NCI-H526 treated with DMSO at 0.1 percent for 48 hours (cell line): ENCODE data around the gene SETD6.

ENCODE experiments used
- DNase-seq: peaks from one replicate; lab custom pipeline; 2025; lab: John Stamatoyannopoulos, UW

SETD6 gene

DNA sequence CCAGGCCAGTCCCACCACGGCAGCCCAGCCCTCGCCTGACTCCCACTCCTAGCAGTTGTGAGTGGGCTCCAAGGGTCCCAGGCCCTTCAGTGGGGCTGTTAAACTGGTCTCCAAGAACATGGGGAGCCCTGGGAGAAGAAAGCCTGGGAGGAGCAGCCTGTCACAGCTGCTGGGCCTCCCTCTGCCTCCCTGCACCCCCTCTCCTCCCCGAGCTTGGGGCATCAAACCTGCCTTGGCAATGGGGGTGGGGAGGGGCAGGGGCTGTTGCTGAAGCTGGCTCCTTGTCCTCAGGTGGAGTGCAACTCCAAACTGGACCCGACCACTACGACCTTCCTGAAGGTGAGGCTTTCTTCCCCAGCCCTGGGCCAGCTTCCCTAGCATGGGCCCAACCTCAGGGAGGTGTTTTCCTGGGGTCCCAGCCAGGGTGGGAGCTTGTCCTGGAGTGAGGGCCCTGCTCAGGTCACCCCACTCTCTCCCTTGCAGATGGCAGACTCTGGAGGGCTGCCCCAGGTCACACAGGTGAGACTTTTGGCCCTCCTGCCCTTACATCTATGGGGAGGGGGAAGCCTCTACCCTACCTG, 6.6 kb upstream of the SETD6 start:
- no peak for DNase-seq

DNA sequence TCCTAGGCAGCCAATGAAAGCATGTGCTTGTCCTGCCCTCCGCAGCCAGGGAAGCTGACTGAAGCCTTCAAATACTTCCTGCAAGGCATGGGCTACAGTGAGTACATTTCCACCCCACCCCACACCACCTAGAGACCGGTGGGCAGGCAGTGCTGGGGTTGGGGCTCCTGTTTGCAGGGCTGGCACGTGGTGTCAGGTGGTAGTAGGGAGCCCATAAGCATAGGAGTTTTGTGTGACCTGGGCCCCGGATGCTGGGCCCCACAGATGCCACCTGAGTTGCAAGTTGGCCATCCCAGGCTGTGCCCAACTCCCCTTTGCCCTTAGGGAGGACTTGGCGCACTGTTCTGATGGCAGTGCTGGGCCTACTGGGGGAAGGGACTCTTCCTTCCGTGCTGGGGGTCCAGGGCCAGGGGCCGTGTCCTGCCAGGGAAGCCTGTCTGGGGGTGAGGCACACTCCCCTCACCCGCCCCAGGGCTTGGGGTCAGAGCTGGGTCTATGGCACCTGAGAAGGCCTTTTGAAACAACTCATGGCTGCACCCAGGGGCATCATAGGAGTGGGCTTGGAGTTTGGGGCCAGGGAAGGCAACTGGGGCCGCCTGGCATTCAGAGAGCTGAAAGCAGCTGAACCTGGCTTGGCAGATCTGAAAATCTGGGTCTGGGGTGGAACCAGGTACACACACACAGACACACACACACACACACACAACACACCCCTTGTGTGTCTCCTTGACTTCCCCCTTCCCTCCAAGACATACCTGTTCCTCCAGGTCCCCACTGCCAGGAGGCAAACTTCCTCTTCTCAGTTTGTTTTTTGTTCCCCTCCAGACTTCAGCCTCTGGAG, 5.8 kb upstream of the SETD6 start:
- no peak for DNase-seq

DNA sequence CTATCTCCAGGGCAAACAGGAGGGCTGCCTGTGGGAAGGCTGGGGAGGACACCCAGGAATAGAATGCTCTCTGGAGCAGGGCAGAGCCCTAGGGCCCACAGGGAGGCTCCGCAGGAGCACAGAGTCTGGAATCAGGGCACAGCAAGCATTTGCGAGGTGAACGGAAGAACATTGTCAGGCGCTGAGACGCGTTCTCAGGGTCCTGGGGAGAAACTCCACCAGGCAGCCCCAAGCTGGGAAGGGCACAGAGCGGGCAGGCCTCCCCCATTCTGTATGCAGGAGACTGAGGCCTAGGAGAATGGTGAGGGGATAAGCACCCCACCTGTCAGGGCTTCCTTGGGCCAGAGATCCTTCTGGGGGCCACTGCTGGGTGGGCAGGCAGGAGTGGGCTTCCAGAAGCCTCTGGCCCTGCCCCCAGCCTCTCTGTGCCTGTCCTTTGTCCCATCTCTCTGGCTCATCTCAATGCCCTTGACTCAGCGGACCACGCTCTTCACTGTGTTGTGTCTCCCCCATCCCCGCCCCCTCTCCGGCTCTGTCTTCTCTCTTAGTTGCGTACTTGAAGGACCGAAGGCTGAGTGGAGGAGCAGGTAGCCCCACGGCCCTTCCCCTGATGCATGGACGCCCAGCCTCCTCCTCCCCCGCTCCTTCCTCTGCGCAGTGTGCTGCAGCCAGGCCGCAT, 5.1 kb upstream of the SETD6 start:
- no peak for DNase-seq

DNA sequence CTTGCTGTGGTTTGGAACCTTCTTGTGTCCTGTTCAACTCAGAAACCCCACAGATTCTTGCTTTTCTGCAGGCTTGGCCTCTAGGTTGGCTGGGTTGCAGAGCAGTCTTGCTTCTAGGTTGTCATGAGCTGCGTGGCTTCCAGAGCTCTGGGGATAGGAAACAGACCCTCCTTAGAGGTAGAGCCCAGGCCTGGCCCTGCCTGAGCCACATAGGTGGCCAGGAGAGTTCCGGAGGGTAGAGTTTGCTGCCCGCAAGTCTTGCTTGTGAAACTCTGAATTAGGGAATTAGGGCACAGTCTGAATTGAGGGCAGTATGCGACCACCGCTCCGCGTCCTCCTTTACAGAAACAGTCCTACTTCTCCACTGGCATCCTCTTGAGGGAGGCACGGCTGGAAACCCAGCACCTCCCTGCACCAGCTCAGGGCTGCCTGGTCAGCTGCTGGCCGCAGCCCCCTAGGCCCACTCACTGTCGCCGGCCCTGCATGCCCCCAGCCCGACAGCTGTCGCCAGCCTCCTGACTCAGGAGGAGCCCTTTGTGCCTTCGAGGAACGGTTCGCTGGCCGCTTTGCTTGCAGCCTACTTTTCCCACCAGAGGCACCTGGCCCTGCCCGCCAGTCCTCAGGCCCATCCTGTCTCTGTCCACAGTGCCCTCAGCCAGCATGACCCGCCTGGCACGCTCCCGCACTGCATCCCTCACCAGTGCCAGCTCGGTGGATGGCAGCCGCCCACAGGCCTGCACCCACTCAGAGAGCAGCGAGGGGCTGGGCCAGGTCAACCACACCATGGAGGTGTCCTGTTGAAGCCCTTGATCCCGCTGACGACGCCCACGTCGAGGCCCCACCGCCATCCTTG, 4.3 kb upstream of the SETD6 start:
- no peak for DNase-seq

DNA sequence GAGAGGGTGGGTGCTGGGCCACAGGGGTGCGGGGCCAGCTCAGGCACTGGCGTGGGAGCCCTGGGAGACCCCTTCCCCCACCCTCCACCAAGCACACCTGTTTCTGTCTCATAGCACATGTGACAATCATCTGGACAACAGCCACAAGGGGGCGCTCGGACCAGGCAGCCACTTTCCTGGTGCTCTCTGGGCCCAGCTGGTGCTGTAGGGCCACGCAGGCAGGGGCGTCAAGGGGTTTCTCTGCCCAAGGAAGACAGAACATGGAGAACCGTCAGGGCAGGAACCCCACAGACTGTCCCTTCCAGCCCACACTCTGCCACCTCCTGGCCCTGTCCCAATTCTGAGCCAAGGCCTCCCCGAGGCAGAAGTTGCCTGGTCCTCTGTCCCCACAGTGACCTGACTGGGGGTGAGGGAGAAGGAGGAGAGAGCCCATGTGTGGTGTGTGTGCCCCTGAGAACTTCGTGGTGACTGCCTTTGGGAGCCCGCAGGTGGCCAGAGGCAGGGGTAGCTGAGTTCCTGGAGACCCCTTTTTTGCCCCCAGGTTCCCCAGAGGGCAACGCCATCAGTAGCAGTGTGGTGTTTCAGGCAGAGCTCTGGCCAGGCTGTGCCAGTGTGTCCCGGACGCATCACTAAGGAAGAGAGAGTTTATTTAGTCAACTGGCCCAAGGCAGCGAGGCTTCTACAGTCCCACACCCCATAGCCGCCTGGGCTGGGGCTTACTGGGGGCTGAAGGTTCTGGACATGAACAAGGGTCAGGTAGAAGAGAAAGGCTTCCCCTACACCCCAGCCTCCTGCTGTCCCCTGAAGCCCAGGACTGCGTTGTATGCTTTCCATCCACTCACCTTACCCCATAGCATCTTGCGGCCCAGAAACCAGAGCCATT, 3.1 kb upstream of the SETD6 start:
- DNase-seq = peak; percentile 1

DNA sequence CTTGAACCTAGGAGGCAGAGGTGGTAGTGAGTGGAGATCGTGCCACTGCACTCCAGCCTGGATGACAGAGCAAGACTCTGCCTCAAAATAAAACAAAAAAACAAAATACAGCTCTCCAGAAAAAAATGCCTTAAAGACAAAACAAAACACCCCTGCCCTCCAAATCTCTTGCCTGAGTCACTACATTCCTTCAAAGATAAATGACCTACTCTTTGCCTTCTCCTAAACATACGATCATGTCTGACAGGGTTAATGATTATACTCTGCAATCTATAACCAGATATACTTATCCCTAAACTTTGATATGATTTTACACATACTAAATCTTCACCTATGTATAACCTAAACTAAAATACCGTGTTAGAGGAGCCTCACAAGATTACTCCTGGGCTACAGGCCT, 1.4 kb upstream of the SETD6 start:
- no peak for DNase-seq

DNA sequence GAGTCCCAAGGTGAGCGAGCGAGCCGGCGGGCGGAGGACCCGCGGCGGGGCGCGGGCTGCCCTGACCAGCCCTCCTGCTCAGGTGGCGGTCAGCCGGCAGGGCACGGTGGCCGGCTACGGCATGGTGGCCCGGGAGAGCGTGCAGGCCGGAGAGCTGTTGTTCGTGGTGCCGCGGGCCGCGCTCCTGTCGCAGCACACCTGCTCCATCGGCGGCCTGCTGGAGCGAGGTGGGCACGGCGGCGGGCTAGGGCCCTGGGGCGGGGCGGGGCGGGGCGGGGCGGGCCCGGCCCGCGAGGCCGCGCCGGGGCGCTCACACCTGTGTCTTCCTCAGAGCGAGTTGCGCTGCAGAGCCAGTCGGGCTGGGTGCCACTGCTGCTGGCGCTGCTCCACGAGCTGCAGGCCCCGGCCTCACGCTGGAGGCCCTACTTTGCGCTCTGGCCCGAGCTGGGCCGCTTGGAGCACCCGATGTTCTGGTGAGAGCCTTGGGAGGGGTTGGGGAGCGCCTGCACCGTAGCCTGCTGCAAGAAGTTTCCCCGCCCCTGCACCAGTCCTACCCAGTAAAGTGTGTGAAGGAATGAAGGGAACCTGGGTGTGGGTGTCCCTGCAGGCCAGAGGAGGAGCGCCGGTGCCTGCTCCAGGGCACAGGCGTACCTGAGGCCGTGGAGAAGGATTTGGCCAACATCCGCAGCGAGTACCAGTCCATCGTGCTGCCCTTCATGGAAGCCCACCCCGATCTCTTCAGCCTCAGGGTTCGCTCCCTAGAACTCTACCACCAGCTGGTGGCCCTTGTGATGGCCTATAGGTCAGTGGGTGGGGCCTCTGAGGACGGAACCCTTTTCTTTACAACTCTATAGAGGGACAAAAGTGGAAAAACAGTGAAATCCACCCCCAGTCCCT, 802 bp downstream of the SETD6 start:
- DNase-seq = no peak

DNA sequence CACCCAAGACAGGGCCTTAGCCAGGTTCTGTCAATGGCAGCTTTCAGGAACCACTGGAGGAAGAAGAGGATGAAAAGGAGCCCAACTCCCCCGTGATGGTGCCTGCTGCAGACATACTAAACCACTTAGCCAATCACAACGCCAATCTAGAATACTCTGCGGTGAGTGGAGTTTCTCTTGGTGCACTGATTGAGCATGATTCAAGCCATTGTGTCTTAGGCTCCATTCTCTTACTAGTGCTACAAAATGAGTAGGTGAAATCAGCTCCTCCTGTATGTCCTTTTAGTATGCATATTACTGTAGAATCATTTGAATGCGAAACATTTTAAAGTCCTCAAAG, 1.4 kb downstream of the SETD6 start:
- DNase-seq = no peak

DNA sequence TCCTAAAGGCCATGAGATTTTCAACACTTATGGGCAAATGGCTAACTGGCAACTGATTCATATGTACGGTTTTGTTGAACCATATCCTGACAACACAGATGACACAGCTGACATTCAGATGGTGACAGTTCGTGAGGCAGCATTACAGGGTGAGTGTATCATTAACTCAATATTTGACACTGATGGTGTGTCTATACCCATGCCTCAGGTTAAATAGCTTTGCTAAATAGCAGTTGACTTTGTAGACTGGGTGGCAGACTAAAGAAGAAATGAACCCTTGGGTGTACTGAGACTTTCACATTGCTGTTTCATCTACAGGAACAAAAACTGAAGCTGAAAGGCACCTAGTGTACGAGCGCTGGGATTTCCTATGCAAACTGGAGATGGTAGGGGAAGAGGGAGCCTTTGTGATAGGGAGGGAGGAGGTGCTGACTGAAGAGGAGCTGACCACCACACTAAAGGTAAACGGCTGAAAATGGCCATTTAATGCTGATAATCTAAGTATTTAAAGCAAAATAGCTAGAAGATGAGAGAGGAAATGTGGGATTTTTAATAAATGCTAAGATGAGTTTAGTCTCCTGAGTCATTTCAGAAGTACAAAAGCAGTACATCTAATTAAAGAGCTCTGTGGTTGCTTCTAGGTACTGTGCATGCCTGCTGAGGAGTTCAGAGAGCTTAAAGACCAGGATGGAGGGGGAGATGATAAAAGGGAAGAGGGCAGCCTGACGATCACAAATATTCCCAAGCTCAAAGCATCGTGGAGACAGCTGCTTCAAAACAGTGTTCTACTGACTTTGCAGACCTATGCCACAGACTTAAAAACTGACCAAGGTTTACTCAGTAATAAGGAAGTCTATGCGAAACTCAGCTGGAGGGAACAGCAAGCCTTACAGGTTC, 3.0 kb downstream of the SETD6 start:
- DNase-seq = no peak

DNA sequence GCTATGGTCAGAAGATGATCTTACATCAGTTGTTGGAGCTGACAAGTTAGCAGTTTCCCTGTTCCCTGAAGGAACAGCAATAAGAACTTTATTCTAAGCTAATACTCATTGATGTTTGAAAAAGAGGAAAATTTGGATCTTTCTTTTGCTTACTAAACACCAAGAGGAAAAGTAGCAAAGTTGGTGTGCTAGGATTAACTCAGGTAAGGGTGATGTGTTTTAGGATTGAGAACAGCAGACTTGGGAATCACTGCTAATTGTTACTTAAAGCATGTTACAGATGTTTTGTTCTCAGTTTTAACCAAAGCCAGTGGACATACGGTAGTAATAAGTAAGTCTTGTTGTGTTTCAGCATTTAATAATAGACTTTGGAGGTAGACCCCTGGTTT, 3.7 kb downstream of the SETD6 start:
- DNase-seq = no peak

DNA sequence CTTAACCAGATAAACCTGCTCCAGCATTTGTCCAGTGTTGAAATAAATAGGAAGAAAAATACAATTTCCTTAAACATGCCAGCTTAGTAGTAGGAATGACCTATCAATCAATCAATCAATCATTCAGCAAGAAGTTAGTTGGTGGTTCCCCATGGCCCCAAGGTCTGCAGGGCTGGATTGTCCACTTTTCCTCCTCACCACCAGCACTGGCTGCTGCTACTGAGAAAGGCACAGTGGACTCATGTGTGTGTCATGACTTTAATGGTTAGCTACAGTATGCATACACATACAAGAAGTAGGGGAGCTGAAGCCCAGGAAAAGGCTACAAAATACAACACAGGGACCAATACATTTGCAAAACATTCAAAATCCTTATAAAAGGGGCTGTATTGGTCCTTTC, 4.4 kb downstream of the SETD6 start:
- no peak for DNase-seq

DNA sequence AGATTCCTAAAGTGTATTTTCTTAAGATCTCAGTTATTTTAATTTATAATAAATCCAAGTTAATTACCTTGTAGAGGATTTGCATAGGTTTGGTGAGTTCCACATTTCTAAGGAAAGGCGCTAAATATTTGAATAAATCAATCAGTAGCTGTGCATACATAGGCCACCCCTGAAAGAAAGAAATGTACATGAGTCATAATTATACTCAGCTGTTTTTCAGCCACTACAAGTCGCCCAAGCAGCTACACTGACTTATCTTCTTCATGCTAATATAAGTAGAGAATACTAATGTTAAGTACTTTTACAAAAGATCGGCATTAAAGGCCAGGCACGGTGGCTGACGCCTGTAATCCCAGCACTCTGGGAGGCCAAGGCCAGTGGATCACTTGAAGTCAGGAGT, 14.9 kb downstream of the SETD6 start:
- DNase-seq = no peak

DNA sequence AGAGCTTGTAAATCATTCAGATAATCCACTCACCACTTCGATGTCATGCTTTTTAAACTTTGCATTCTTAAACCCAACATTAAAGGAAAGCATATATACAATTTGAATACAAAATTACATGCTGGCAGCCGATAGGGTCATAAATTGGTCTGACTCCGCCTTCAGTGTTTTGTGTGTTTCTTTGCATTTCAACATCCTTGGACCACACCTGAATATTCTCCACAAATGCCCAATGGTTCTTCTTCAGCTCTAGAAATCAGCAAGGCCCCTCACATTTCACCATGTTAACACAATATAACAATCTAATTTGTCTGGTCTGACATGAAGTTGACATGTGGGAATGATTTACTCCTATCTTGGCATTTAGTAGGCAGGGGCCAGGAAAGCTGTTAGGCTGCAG, 17.1 kb downstream of the SETD6 start:
- DNase-seq = no peak

DNA sequence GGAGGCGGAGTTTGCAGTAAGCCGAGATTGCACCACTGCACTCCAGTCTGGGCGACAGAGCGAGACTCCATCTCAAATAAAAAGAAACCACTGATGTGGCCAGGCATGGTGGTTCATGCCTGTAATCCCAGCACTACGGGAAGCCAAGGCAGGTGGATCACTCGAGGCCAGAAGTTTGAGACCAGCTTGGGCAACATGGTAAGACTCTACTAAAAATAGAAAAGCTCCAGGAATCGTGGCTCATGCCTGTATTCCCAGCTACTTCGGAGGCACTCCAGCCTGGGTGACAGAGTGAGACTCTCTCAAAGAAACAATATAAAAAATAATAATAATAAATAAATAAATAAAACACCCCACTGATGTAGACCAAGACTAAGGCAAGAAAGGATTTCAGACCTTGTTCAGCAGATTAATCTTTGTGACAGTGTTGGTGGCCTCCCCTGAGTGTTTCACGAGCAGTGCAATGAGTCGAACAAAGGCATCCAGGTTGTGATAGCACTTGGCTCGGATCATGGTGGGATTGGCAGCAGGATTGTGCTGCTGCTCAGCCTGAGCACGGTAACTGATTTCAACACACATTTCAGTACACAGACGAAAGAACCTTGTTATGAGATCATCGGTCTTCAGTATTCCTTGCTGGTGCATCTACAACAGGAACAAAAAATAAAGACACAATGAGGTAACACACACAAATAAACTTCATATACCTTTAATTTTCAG, 18.6 kb downstream of the SETD6 start:
- no peak for DNase-seq

DNA sequence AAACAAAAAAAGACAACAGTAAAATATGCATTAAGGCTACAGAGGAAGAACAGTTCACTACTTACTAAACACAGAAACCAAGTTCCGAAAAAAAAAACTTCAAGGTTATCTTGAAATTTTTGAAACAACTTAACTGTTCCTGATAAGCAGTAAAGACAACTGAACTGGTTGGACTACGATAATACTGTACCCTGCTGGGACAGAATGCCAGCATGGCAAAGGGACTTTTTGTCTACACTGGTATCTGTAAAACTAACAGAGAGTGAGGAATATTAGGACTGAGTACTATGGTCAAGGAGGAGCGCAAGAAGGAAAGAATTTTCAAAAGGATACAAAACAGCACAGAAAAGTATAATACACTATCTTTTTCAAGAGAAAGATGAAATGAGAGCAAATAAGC, 19.8 kb downstream of the SETD6 start:
- DNase-seq = no peak

DNA sequence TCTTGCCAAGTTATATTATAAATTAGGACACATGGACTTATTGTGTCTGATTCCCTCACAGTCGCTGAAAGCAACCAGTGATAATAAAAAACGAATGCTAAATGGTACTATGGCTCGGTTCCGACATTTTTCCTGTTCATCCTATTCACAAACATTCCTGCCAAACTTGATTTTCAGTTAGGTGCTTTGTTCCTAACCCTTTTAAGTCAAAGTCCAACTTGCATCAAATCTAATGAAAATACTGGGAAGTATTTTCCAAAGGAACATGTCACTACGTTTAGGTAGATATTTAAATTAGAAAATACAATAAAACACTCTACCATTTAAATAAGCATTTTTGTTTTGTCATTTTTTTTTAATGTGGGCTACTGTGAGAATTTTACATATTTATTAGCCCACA, 21.0 kb downstream of the SETD6 start:
- DNase-seq = no peak

DNA sequence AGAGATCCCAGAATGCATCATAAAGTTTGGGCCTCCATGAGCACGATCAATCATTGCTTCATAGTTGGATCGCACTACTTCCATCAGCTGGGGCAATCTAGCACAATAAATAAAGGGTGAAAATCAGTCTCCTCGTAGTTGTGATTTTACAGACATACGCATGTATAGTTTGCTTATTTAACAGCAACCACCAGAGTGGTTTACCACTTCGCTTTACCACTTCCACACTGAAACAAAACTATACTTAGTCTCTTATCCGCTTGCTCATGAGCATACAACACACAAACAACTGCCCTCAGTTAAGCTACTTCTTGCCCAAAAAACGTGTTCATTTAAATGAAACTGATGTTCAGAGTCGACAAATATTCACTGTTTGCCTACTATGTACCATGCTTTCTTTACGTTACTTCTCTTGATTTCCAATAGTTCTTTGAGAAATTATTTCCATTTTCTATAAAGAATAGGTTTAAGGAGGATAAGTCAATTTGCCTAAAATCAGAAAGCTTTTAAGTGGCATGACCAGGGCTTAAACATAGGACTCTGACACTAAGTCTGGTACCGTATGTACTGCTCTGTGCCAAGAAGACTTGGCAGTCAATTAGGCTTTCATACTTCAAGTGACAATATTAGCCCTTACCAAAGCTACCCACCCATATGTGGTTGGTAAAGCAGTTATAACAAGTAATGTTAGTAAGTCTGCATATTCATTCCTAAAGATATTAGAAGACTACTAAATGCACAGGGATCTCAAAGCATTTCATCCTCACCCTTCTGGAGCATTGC, 22.0 kb downstream of the SETD6 start:
- no peak for DNase-seq

DNA sequence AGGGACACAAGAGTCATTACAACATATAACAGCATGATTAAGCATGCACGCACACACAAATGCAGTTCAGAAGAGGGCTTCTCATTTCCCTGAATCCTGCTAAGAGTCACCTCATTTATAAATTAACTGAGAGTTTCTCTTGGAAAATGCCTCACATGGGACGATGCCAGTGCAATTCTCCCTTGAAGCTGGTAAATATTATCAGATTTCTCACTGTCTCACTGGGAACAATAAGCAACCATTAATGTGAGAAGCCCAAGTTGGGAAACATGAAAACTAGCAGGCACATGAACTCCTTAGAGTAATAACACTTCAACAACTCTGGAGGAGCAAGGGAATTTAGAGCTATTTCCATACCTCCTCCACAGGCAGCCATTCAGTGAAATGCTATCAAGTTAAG, 26.4 kb downstream of the SETD6 start:
- no peak for DNase-seq
